ENCODE measurements around the gene ADAMTS15. TPM values are rescaled to one million over a fixed set of nuclear protein-coding genes. Genes with fewer than 3 reads are reported as not detected.

The ADAMTS15 gene
- total RNA-seq, 1 donor from 2014 or later, result 81.6 TPM

GRCh38 chr11:130512662-130513061 is 64.2 kb downstream of the ADAMTS15 start:
- Mint-ChIP-seq H3K36me3 (ENCODE audit: unreplicated experiment) (peaks cover 1% of the 10 kb centered on the region), H3K4me3 (ENCODE audit: unreplicated experiment) (no peak overlapping the region), H3K27me3 (ENCODE audit: unreplicated experiment) (no peaks in the 10 kb centered on the region), H3K9me3 (ENCODE audit: unreplicated experiment) (peaks cover 6% of the 10 kb centered on the region), H3K4me1 (ENCODE audit: unreplicated experiment) (peaks cover 28% of the 10 kb centered on the region), H3K27ac (ENCODE audit: unreplicated experiment) (no peak overlapping the region)
- TF ChIP-seq, protein P1, sequence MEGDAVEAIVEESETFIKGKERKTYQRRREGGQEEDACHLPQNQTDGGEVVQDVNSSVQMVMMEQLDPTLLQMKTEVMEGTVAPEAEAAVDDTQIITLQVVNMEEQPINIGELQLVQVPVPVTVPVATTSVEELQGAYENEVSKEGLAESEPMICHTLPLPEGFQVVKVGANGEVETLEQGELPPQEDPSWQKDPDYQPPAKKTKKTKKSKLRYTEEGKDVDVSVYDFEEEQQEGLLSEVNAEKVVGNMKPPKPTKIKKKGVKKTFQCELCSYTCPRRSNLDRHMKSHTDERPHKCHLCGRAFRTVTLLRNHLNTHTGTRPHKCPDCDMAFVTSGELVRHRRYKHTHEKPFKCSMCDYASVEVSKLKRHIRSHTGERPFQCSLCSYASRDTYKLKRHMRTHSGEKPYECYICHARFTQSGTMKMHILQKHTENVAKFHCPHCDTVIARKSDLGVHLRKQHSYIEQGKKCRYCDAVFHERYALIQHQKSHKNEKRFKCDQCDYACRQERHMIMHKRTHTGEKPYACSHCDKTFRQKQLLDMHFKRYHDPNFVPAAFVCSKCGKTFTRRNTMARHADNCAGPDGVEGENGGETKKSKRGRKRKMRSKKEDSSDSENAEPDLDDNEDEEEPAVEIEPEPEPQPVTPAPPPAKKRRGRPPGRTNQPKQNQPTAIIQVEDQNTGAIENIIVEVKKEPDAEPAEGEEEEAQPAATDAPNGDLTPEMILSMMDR (IDR thresholded peaks at IDR 0.05), result no peak
- no peak for DNase-seq (ENCODE audit: extremely low spot score, unreplicated experiment)

GRCh38 chr11:130513132-130513531 is 64.7 kb downstream of the ADAMTS15 start:
- TF ChIP-seq, protein P1 (IDR thresholded peaks at IDR 0.05), result no peak
- Mint-ChIP-seq H3K4me3 (ENCODE audit: unreplicated experiment) (no peak overlapping the region), H3K27me3 (ENCODE audit: unreplicated experiment) (no peaks in the 10 kb centered on the region), H3K4me1 (ENCODE audit: unreplicated experiment) (peaks cover 28% of the 10 kb centered on the region), H3K27ac (ENCODE audit: unreplicated experiment) (no peak overlapping the region), H3K9me3 (ENCODE audit: unreplicated experiment) (peaks cover 2% of the 10 kb centered on the region), H3K36me3 (ENCODE audit: unreplicated experiment) (no peaks in the 10 kb centered on the region)
- DNase-seq (ENCODE audit: extremely low spot score, unreplicated experiment), result no peak

GRCh38 chr11:130514316-130514715 is 65.9 kb downstream of the ADAMTS15 start:
- TF ChIP-seq, protein P1 (IDR thresholded peaks at IDR 0.05), result no peak
- Mint-ChIP-seq H3K36me3 (ENCODE audit: unreplicated experiment) (no peaks in the 10 kb centered on the region), H3K9me3 (ENCODE audit: unreplicated experiment) (no peaks in the 10 kb centered on the region), H3K4me3 (ENCODE audit: unreplicated experiment) (no peak overlapping the region), H3K27ac (ENCODE audit: unreplicated experiment) (no peak overlapping the region), H3K27me3 (ENCODE audit: unreplicated experiment) (no peaks in the 10 kb centered on the region), H3K4me1 (ENCODE audit: unreplicated experiment) (peaks cover 23% of the 10 kb centered on the region)
- DNase-seq (ENCODE audit: extremely low spot score, unreplicated experiment), result peak; percentile 57

DNA sequence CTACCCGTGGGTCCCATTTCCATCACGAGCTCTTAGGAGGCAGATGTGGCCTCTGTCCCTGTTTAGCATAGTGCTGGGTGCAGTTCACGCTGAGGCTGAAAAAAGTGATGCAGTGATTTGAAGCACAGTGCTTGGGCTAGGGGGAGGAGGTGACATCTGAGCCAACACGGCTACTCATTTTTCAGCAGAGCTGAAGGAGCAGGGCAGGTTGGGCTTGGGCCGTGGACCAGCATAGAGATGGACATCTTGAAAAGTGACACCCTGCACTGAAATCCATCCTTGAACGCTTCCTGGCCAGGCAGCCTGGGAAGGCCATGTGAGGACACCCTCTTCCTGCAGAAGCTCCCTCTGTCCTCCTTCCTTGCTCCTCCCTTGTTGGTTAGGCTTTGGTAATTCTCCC is 66.4 kb downstream of the ADAMTS15 start:
- Mint-ChIP-seq H3K4me1 (ENCODE audit: unreplicated experiment) (peaks cover 19% of the 10 kb centered on the region), H3K36me3 (ENCODE audit: unreplicated experiment) (no peaks in the 10 kb centered on the region), H3K27me3 (ENCODE audit: unreplicated experiment) (no peaks in the 10 kb centered on the region), H3K9me3 (ENCODE audit: unreplicated experiment) (no peaks in the 10 kb centered on the region), H3K4me3 (ENCODE audit: unreplicated experiment) (no peak overlapping the region), H3K27ac (ENCODE audit: unreplicated experiment) (no peak overlapping the region)
- TF ChIP-seq, protein P1 (IDR thresholded peaks at IDR 0.05), result no peak
- peak; percentile 49 for DNase-seq (ENCODE audit: extremely low spot score, unreplicated experiment)

- peaks cover 10% of the 10 kb centered on the region for H3K4me1 Mint-ChIP-seq (ENCODE audit: unreplicated experiment)
- peak; percentile 49 for DNase-seq (ENCODE audit: extremely low spot score, unreplicated experiment)
- H3K36me3 Mint-ChIP-seq (ENCODE audit: unreplicated experiment), result no peaks in the 10 kb centered on the region
- H3K27me3 Mint-ChIP-seq (ENCODE audit: unreplicated experiment), result no peaks in the 10 kb centered on the region
- no peak overlapping the region for H3K27ac Mint-ChIP-seq (ENCODE audit: unreplicated experiment)
- H3K4me3 Mint-ChIP-seq (ENCODE audit: unreplicated experiment), result no peak overlapping the region
- TF ChIP-seq, protein P1 (IDR thresholded peaks at IDR 0.05), result no peak
- H3K9me3 Mint-ChIP-seq (ENCODE audit: unreplicated experiment), result no peaks in the 10 kb centered on the region
Measured at GRCh38 chr11:130515829-130516553, 67.5 kb downstream of the ADAMTS15 start.

All from osteocyte (in vitro differentiated cells).